ENCODE measurements around the gene DDX54. TPM values are rescaled to one million over a fixed set of nuclear protein-coding genes. Genes with fewer than 3 reads are reported as not detected.

Gene DDX54
- polyA plus RNA-seq, 2 donors = 34.3 to 49.1 TPM

GRCh38 chr12:113108308-113108707 is 77.0 kb downstream of the DDX54 start:
- Histone ChIP-seq H3K9me3 (ENCODE audit: control insufficient read depth in 2 of 2, insufficient read depth in 1 of 2, low read depth in 1 of 2, low read length in 1 of 2) (no peaks in the 10 kb centered on the region), H3K36me3 (ENCODE audit: control insufficient read depth in 2 of 2, insufficient read depth in 2 of 2, low read length in 1 of 2) (peaks cover 0 to 3% of the 10 kb centered on the region in 2 donors), H3K27ac (ENCODE audit: low read depth in 2 of 2, low read length in 1 of 2) (no peak overlapping the region), H3K4me1 (ENCODE audit: control insufficient read depth in 2 of 2, insufficient read depth in 2 of 2, low read length in 1 of 2) (peaks cover 0 to 5% of the 10 kb centered on the region in 2 donors), H3K4me3 (ENCODE audit: low read depth in 1 of 2, low read length in 2 of 2) (no peak overlapping the region), H3K27me3 (ENCODE audit: control insufficient read depth in 1 of 2, insufficient read depth in 2 of 2, low read length in 2 of 2) (no peaks in the 10 kb centered on the region)
- WGBS, 2 donors = 95 to 97% methylated on average over 4 of the region's 4 CpGs

Other genes with a start within 250 kb of the DDX54 start
- 10 to 100 TPM; 13.2 to 15.2 TPM for gene OAS3, start 247.0 kb downstream of the DDX54 start, polyA plus RNA-seq
- gene OAS2, start 207.0 kb downstream of the DDX54 start, polyA plus RNA-seq = 10 to 100 TPM in 1 of 2 donors, 1 to 10 TPM in 1; 6.6 to 10.8 TPM
- gene DTX1, start 128.7 kb downstream of the DDX54 start, polyA plus RNA-seq = under 1 TPM; 0.49 to 0.59 TPM
- 10 to 100 TPM; 43.4 to 52.7 TPM for gene RASAL1, start 49.7 kb downstream of the DDX54 start, polyA plus RNA-seq
- gene CFAP73, start 35.8 kb downstream of the DDX54 start, polyA plus RNA-seq = under 1 TPM; 0.35 to 0.73 TPM
- gene RITA1, start 243 bp upstream of the DDX54 start, polyA plus RNA-seq = 10 to 100 TPM in 1 of 2 donors, 1 to 10 TPM in 1; 6.8 to 14.6 TPM
- 10 to 100 TPM; 30.9 to 57.6 TPM for gene TPCN1, start 36.0 kb upstream of the DDX54 start, polyA plus RNA-seq
- 10 to 100 TPM; 17.2 to 19.3 TPM for gene SLC8B1, start 149.6 kb upstream of the DDX54 start, polyA plus RNA-seq
- gene PLBD2, start 173.1 kb upstream of the DDX54 start, polyA plus RNA-seq = 1 to 10 TPM; 6.5 to 7.2 TPM
- under 1 TPM in 1 of 2 donors, not detected in 1; 0.09 TPM for gene SDS, start 218.4 kb upstream of the DDX54 start, polyA plus RNA-seq
- 1 to 10 TPM in 1 of 2 donors, under 1 TPM in 1; 0.65 to 1.3 TPM for gene SDSL, start 236.9 kb upstream of the DDX54 start, polyA plus RNA-seq